Loucy (cell line): ENCODE results near the gene HSPB9.

Source experiments
- CTCF ChIP-seq: fragments of 200-600 bp; sonication (generic); conservative IDR thresholded peaks from 2 replicates; pipeline ENCODE4 v1.5.1; 2014; ENCODE audit warnings: mild to moderate bottlenecking, antibody characterized with exemption, low read length
- EZH2phosphoT487 ChIP-seq: fragments of 200-600 bp; IDR thresholded peaks from 2 replicates; pipeline ENCODE4 v1.6.1; 2018; ENCODE audit warnings: antibody characterized with exemption, mild to moderate bottlenecking, moderate library complexity, borderline replicate concordance

- TF ChIP-seq CTCF (no peak), EZH2phosphoT487 (no peak)
These were observed 49.2 kb downstream of the HSPB9 start for GRCh38 chr17:42171831-42172230.
